SU-DHL-6 (cell line): ENCODE data around the gene TRPM7.

Experiments
- H2AFZ ChIP-seq: fragments of 200-600 bp; sonication (generic); 2 replicates; pipeline ENCODE4 v1.6.1; 2014; ENCODE audit warnings: low read depth, mild to moderate bottlenecking, moderate library complexity, mixed read lengths, antibody characterized with exemption, low read length; ENCODE audit not compliant: severe bottlenecking
- H3F3A ChIP-seq: fragments of 200-600 bp; shearing (Covaris generic); 2 replicates; pipeline ENCODE4 v1.6.0; 2016; ENCODE audit warnings: antibody characterized with exemption, mild to moderate bottlenecking; ENCODE audit not compliant: insufficient read depth
- H3K27ac ChIP-seq: fragments of 200-600 bp; sonication (generic); 2 replicates; pipeline ENCODE4 v1.5.1; 2016; ENCODE audit warnings: low read depth, mild to moderate bottlenecking, low read length, moderate library complexity, mixed read lengths
- H3K27me3 ChIP-seq: fragments of 200-600 bp; sonication (generic), shearing (Covaris generic); 2 replicates; pipeline ENCODE4 v1.6.0; 2014; ENCODE audit warnings: mild to moderate bottlenecking, low read length
- H3K36me3 ChIP-seq: fragments of 200-600 bp; sonication (generic); 2 replicates; pipeline ENCODE4 v1.6.1; 2014; ENCODE audit warnings: mild to moderate bottlenecking, low read length, mixed read lengths
- H3K4me2 ChIP-seq: fragments of 300-600, 200-600 bp; shearing (Covaris generic), sonication (generic); 2 replicates; pipeline ENCODE4 v1.6.0; 2014; ENCODE audit warnings: low read length, low read depth, mild to moderate bottlenecking; ENCODE audit not compliant: poor library complexity, severe bottlenecking
- H3K4me3 ChIP-seq: fragments of 200-600 bp; sonication (generic); 2 replicates; pipeline ENCODE4 v1.5.1; 2014; ENCODE audit warnings: antibody characterized with exemption, low read length, mild to moderate bottlenecking, mixed read lengths; ENCODE audit not compliant: insufficient read depth, poor library complexity, severe bottlenecking
- H3K79me2 ChIP-seq: fragments of 200-600 bp; sonication (generic); 2 replicates; pipeline ENCODE4 v1.6.1; 2014; ENCODE audit warnings: mild to moderate bottlenecking, low read length, moderate library complexity; ENCODE audit not compliant: insufficient read depth
- H3K9ac ChIP-seq: fragments of 200-600 bp; sonication (generic); 2 replicates; pipeline ENCODE4 v1.7.0; 2014; ENCODE audit warnings: mild to moderate bottlenecking, low read length
- H3K9me2 ChIP-seq: fragments of 200-600 bp; sonication (generic); replicated peaks from 2 replicates; pipeline ENCODE4 v1.6.1; 2014; ENCODE audit warnings: low read length; ENCODE audit not compliant: insufficient read depth
- H3K9me3 ChIP-seq: fragments of 200-600 bp; sonication (generic); 2 replicates; pipeline ENCODE4 v1.6.1; 2014; ENCODE audit warnings: low read length, mixed read lengths; ENCODE audit not compliant: insufficient read depth
- H4K20me1 ChIP-seq: fragments of 200-600 bp; sonication (generic); 2 replicates; pipeline ENCODE4 v1.6.1; 2014; ENCODE audit warnings: low read depth, mild to moderate bottlenecking, antibody characterized with exemption, low read length, moderate library complexity, mixed read lengths
- CTCF ChIP-seq: fragments of 200-600 bp; sonication (generic); IDR thresholded peaks from one replicate; pipeline ENCODE4 v1.5.1; 2017; ENCODE audit warnings: antibody characterized with exemption, mild to moderate bottlenecking, low read length, moderate library complexity; ENCODE audit not compliant: insufficient read depth, poor library complexity, severe bottlenecking
- EZH2phosphoT487 ChIP-seq: fragments of 200-600 bp; sonication (generic), shearing (Covaris generic); conservative IDR thresholded peaks from 2 replicates; pipeline ENCODE4 v1.6.1; 2018; ENCODE audit warnings: mild to moderate bottlenecking, antibody characterized with exemption, low read length, moderate library complexity, mixed read lengths

TRPM7 gene, protein sequence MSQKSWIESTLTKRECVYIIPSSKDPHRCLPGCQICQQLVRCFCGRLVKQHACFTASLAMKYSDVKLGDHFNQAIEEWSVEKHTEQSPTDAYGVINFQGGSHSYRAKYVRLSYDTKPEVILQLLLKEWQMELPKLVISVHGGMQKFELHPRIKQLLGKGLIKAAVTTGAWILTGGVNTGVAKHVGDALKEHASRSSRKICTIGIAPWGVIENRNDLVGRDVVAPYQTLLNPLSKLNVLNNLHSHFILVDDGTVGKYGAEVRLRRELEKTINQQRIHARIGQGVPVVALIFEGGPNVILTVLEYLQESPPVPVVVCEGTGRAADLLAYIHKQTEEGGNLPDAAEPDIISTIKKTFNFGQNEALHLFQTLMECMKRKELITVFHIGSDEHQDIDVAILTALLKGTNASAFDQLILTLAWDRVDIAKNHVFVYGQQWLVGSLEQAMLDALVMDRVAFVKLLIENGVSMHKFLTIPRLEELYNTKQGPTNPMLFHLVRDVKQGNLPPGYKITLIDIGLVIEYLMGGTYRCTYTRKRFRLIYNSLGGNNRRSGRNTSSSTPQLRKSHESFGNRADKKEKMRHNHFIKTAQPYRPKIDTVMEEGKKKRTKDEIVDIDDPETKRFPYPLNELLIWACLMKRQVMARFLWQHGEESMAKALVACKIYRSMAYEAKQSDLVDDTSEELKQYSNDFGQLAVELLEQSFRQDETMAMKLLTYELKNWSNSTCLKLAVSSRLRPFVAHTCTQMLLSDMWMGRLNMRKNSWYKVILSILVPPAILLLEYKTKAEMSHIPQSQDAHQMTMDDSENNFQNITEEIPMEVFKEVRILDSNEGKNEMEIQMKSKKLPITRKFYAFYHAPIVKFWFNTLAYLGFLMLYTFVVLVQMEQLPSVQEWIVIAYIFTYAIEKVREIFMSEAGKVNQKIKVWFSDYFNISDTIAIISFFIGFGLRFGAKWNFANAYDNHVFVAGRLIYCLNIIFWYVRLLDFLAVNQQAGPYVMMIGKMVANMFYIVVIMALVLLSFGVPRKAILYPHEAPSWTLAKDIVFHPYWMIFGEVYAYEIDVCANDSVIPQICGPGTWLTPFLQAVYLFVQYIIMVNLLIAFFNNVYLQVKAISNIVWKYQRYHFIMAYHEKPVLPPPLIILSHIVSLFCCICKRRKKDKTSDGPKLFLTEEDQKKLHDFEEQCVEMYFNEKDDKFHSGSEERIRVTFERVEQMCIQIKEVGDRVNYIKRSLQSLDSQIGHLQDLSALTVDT (N-terminal part only)

DNA sequence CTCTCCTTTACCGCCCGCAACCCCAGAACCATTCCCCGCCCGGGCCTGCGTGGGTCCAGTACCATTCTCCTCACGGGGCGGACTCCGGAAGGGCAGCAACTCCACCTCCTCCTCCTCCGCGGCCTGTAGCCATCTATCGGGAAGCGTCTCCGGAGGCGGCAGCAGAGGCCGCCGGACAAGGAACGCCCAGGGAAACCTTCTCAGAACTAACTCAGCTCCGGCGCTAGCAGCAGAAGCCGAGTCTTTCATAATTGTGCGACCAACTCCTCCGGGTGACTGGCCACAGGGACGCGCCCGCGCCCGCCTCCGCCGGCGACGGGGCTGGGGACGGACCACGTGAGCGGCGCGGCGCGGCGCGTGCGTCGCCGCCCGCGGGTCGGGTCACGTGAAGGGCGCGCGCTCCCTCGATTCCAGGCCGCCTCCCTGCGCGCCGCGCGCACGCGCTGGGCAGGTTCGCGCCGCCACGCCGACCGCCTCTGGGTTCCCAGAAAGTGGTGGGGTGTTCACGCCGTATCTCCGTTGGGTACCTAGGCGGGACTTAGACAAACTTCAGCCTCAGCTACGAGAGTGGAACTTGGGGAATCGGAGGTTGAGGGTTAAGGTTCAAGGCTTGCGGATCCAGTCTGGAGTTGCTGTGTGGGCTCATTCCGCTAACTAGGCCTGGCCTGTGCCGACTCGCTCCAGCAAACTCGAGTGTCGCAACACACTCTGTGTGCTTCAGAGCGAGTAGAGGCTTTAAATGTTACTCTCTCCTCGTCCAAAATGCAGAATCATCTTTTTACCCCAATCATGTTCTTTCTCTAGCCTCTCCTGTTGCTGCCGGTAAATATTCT is at the start of gene TRPM7:
Gene TRPM7 (minus strand): TSS at position 329 of the 833 bp plus-strand sequence. CDS start 264 bp downstream, at position 65.
- peak within 1 kb of the TSS; percentile 95 for H3K4me3 ChIP-seq
- no peaks in the 10 kb centered on the region for H3K9me3 ChIP-seq
- TF ChIP-seq EZH2phosphoT487, result no peak
- TF ChIP-seq CTCF, result no peak
- H4K20me1 ChIP-seq, result 0 out of 2 replicates have a peak, but pooled peaks cover 6% of the 10 kb centered on the region
- peaks cover 48% of the 10 kb centered on the region for H3K79me2 ChIP-seq
- no peaks in the 10 kb centered on the region for H3K27me3 ChIP-seq
- no peaks in the 10 kb centered on the region for H3K9me2 ChIP-seq
- H3K4me2 ChIP-seq, result peak within 1 kb of the TSS; percentile 87
- peak within 1 kb of the TSS; percentile 78 for H3K27ac ChIP-seq
- H3F3A ChIP-seq, result no peaks in the 10 kb centered on the region
- H3K9ac ChIP-seq, result peak within 1 kb of the TSS; percentile 95
- H2AFZ ChIP-seq, result peak within 1 kb of the TSS; percentile 91
- 0 out of 2 replicates have a peak, but pooled peaks cover 2% of the 10 kb centered on the region for H3K36me3 ChIP-seq

DNA sequence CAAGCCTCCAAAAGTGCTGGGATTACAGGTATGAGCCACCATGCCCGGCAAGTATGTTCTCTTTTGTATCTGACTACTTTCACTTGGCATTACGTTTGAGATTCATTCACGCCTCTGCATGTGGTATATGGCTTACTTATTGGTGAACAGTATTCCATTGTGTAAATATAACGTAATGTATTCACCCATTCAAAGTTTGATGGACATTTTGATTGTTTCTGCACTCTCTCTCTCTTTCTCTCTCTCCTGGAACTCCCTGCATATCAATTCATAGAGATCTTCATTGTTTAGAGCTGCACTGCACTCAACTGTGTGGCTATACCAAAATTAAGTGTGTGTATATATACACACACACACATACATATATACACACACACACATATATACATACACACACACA is 48.6 kb upstream of the TRPM7 start:
- Histone ChIP-seq H3K36me3 (peaks cover 24% of the 10 kb centered on the region; the same call in 1 of the 2 replicates), H3K9ac (no peak overlapping the region), H4K20me1 (no peaks in the 10 kb centered on the region), H3K9me2 (no peaks in the 10 kb centered on the region), H3K27me3 (no peaks in the 10 kb centered on the region), H2AFZ (no peak overlapping the region), H3K4me2 (no peak overlapping the region), H3K4me3 (no peak overlapping the region), H3F3A (0 out of 2 replicates have a peak, but pooled peaks cover 6% of the 10 kb centered on the region), H3K27ac (no peak overlapping the region), H3K79me2 (no peaks in the 10 kb centered on the region), H3K9me3 (no peaks in the 10 kb centered on the region)
- TF ChIP-seq CTCF (no peak), EZH2phosphoT487 (no peak)

DNA sequence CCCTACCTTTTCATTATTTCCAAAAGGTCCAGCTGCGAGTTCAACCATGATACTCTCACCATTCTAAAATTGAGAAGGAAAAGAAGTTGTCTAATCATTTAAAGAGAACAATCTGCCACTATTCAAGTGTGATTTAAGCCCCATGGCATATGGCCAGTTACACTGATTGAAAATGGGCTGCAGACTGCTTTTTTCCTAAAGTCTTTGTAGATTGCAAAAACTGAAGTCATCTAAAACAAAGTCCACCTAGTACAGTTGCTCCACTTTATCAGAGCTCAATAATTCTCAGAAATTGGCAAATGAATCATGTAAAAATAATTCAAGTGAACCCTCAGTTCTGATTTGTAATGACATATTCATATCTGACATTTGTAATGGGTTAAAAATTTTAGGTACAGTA is 39.7 kb upstream of the TRPM7 start:
- no peak overlapping the region for H2AFZ ChIP-seq

More for the DNA sequence above, 39.7 kb upstream of the TRPM7 start:
- 0 out of 2 replicates have a peak, but pooled peaks cover 3% of the 10 kb centered on the region for H3K36me3 ChIP-seq
- H3F3A ChIP-seq, result no peaks in the 10 kb centered on the region
- H3K27ac ChIP-seq, result no peak overlapping the region
- TF ChIP-seq CTCF (no peak), EZH2phosphoT487 (no peak)
- no peaks in the 10 kb centered on the region for H3K9me3 ChIP-seq
- H3K4me2 ChIP-seq, result no peak overlapping the region
- H3K27me3 ChIP-seq, result no peaks in the 10 kb centered on the region
- no peaks in the 10 kb centered on the region for H4K20me1 ChIP-seq
- H3K9ac ChIP-seq, result no peak overlapping the region
- H3K79me2 ChIP-seq, result no peaks in the 10 kb centered on the region
- H3K4me3 ChIP-seq, result no peak overlapping the region
- H3K9me2 ChIP-seq, result no peaks in the 10 kb centered on the region
